ENCODE measurements around the gene NT5C2. TPM values are rescaled to one million over a fixed set of nuclear protein-coding genes. Genes with fewer than 3 reads are reported as not detected.
A peak's percentile ranks its signal among the peaks of the same experiment; 100 is the strongest.

NT5C2 gene
- total and polyA plus RNA-seq, 7 donors = 37.7 to 61.5 (median 49.2) TPM

DNA sequence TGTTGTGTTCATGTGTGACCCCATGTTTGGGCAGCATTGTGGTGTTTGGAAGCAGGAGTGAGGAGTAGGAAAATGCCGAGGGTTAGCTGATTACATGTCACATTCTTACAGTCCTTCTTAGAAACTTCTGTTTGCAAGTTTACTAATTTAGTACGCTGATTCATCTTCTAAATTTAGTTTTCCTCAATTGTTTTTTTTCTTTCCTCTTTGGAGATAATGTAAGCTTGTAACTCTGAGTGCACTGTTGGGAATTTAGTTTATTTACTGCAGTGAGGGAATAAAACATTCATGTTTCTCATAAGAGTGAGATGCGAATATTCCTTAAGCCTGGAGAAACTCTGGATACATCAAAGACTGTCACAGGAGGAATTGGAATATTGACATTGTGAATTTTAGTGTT, 135.0 kb downstream of the NT5C2 start:
- Histone ChIP-seq H3K4me1 (peaks cover 0 to 12% (median 4%) of the 10 kb centered on the region in 4 donors), H3K4me3 (no peak overlapping the region), H3K27me3 (no peaks in the 10 kb centered on the region), H3K9me3 (no peaks in the 10 kb centered on the region), H3K36me3 (peaks cover 0 to 5% (median 0%) of the 10 kb centered on the region in 4 donors), H3K27ac (no peak overlapping the region)
- intact Hi-C loops (cut with DNase I) = loop anchor here (10.0 kb wide), 1 partner anchor 323 kb away; no protein-coding TSS in a partner anchor
- 85 to 87% methylated on average over 3 of the region's 3 CpGs for WGBS, 2 donors
- no peak for DNase-seq
- TF ChIP-seq POLR2AphosphoS5 (IDR thresholded peaks at IDR 0.05) = no peak
- no peak for TF ChIP-seq POLR2A (IDR thresholded peaks at IDR 0.05)
- no peak for TF ChIP-seq EP300 (IDR thresholded peaks at IDR 0.05)
- TF ChIP-seq, protein P1, sequence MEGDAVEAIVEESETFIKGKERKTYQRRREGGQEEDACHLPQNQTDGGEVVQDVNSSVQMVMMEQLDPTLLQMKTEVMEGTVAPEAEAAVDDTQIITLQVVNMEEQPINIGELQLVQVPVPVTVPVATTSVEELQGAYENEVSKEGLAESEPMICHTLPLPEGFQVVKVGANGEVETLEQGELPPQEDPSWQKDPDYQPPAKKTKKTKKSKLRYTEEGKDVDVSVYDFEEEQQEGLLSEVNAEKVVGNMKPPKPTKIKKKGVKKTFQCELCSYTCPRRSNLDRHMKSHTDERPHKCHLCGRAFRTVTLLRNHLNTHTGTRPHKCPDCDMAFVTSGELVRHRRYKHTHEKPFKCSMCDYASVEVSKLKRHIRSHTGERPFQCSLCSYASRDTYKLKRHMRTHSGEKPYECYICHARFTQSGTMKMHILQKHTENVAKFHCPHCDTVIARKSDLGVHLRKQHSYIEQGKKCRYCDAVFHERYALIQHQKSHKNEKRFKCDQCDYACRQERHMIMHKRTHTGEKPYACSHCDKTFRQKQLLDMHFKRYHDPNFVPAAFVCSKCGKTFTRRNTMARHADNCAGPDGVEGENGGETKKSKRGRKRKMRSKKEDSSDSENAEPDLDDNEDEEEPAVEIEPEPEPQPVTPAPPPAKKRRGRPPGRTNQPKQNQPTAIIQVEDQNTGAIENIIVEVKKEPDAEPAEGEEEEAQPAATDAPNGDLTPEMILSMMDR (IDR thresholded peaks at IDR 0.05) = no peak

DNA sequence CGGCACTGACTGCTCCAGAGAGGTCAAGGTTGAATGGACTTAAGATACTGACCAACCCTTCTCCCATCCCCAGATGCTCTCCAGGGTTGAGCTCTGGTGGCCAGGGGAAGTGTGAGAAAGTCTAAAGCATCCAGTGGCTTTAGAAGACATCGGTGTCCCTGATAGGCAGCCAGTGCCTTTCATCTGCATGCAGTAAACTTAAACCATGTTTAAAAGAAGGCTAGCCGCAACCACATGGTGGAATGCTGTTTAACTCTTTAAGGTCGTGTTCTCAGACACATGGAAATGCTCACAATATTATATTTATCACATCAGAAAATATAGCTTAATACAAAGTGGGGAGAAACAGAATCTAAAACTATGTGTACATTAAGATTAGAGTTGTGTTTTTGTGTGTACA, 138.0 kb downstream of the NT5C2 start:
- intact Hi-C loops (cut with DNase I) = loop anchor here (10.0 kb wide), 1 partner anchor 320 kb away; no protein-coding TSS in a partner anchor
- TF ChIP-seq POLR2A (IDR thresholded peaks at IDR 0.05) = no peak
- no peak for TF ChIP-seq EP300 (IDR thresholded peaks at IDR 0.05)
- no peak for TF ChIP-seq POLR2AphosphoS5 (IDR thresholded peaks at IDR 0.05)
- TF ChIP-seq, protein P1 (IDR thresholded peaks at IDR 0.05) = no peak
- no peak overlapping the region for H3K27ac ChIP-seq
- H3K9me3 ChIP-seq = no peaks in the 10 kb centered on the region
- peaks cover 0 to 12% (median 4%) of the 10 kb centered on the region in 4 donors for H3K4me1 ChIP-seq
- no peak overlapping the region for H3K4me3 ChIP-seq
- H3K36me3 ChIP-seq = peaks cover 0 to 5% (median 0%) of the 10 kb centered on the region in 4 donors
- 72 to 85% methylated on average over 4 of the region's 4 CpGs for WGBS, 2 donors
- DNase-seq = no peak
- H3K27me3 ChIP-seq = no peaks in the 10 kb centered on the region

DNA sequence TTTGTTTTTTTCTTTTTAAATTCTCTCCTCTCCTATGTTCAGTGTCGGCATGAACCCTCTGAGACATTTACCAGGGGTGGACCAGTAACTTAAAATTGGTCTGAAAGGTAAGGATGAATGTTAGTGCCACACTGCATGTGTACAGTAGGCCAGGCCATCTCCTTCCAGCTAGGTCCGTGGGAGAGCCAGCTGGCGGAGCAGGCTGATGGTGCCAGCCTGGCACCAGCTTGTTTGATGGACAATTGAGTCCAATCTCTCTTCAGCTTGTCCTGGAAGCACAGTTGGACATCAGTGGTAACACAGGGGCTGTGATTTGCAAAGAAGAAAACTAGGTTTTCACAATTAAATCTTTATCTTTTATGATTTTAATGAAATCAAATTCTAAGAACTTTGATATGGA, 138.5 kb downstream of the NT5C2 start:
- intact Hi-C loops (cut with DNase I) = loop anchor here (10.0 kb wide), 1 partner anchor 320 kb away; no protein-coding TSS in a partner anchor
- 93% methylated on average over 3 of the region's 3 CpGs for WGBS, 2 donors

DNA sequence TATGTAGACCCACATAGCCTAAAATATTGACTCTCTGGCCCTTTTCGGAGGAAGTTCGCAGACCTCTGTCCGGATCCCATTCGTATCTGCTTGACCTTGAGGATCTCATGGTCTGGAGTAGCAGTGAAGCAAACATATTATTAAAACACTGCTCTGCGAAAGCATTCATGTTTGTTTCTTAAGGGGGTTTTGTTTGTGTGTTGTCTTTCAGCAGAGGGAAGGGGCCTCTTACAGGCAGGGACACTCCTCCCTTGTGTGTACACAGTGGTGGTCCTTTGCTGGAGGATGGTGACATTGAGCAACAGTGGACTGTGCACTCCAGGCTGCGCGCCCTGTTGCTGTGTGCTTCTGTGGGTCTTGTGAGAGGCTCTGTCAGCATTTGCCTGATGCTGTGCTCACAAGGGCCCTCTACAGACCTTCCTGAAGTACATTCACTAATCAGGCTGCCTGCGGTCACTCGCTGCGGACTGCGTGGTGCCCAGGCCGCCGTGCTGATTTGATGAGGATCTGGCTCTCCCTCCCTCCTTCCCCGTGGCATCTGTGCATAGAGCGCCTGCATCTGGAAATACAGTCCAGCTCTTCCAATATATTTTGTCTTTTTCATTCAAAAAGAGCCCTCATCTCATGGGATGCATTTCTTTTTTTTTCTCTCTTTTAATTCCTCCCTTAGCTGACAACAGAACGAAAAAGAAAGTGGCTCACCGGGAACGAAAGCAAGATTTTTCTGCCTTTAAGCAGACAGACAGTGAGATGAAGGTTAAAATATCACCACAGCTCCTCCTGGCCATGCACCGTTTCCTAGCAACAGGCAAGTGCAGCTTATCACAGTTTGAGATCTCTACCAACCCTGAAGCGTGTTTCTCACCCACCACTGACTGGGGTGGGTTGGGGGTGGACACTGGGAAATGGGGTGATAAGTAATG, 139.2 kb downstream of the NT5C2 start:
- intact Hi-C loops (cut with DNase I) = loop anchor here (10.0 kb wide), 1 partner anchor 319 kb away; no protein-coding TSS in a partner anchor
- H3K36me3 ChIP-seq = peaks cover 0 to 5% (median 0%) of the 10 kb centered on the region in 4 donors
- TF ChIP-seq EP300 (IDR thresholded peaks at IDR 0.05) (no peak), POLR2A (IDR thresholded peaks at IDR 0.05) (no peak), POLR2AphosphoS5 (IDR thresholded peaks at IDR 0.05) (no peak)
- TF ChIP-seq, protein P1 (IDR thresholded peaks at IDR 0.05) = no peak
- peak overlapping the region in 3 of 4 donors; percentile 34 to 58 (median 39) for H3K27ac ChIP-seq
- no peaks in the 10 kb centered on the region for H3K9me3 ChIP-seq
- H3K27me3 ChIP-seq = no peaks in the 10 kb centered on the region
- peak; percentile 82 for DNase-seq
- H3K4me3 ChIP-seq = peak overlapping the region in 3 of 4 donors; percentile 27 to 34 (median 31)
- 33 to 53% methylated on average over 20 of the region's 20 CpGs for WGBS, 2 donors
- H3K4me1 ChIP-seq = peaks cover 0 to 12% (median 4%) of the 10 kb centered on the region in 4 donors

More for the DNA sequence above, 138.5 kb downstream of the NT5C2 start:
- Histone ChIP-seq H3K27ac (peak overlapping the region in 2 of 4 donors; percentile 34 to 58), H3K4me1 (peaks cover 0 to 12% (median 4%) of the 10 kb centered on the region in 4 donors), H3K27me3 (no peaks in the 10 kb centered on the region), H3K36me3 (peaks cover 0 to 5% (median 0%) of the 10 kb centered on the region in 4 donors), H3K9me3 (no peaks in the 10 kb centered on the region), H3K4me3 (no peak overlapping the region)
- DNase-seq = no peak
- TF ChIP-seq EP300 (IDR thresholded peaks at IDR 0.05) (no peak), POLR2AphosphoS5 (IDR thresholded peaks at IDR 0.05) (no peak), POLR2A (IDR thresholded peaks at IDR 0.05) (no peak)
- TF ChIP-seq, protein P1 (IDR thresholded peaks at IDR 0.05) = no peak

Data from sigmoid colon (tissue), 7 donors.